AG04449 (cell line): ENCODE results near the gene RNFT1.
"Not testable (repeated sequence)": the region's sequence is repeated elsewhere in the genome, so short reads cannot be mapped to it uniquely, and the experiment has no call there.

Experiments
- CTCF ChIA-PET: fragments of 350-600 bp; formaldehyde crosslinking; extraction: SDS; loops from one replicate; lab custom pipeline; 2021; ENCODE audit warnings: antibody characterized with exemption; lab: Yijun Ruan, JAX
- POLR2A ChIA-PET: fragments of 400-600, 350-600 bp; formaldehyde crosslinking; extraction: SDS; loops from one replicate; lab custom pipeline; 2020; ENCODE audit warnings: antibody characterized with exemption, inconsistent platforms; lab: Yijun Ruan, JAX
- DNase-seq: peaks from one replicate; pipeline ENCODE4 v3.0.0-alpha.2; 2010; ENCODE audit warnings: low read depth, low spot score
- H3K4me3 ChIP-seq: 2 replicates; pipeline ENCODE4 v1.5.1; 2011; ENCODE audit warnings: low read depth, mild to moderate bottlenecking, control low read depth, low read length
- TF ChIP-seq, protein P1 (sequence below): IDR thresholded peaks from one replicate; pipeline ENCODE4 v1.5.1; 2011; ENCODE audit warnings: mild to moderate bottlenecking, moderate library complexity, low read length, control low read depth, inconsistent platforms; ENCODE audit not compliant: insufficient read depth; ENCODE audit errors: missing control alignments

The RNFT1 gene

DNA sequence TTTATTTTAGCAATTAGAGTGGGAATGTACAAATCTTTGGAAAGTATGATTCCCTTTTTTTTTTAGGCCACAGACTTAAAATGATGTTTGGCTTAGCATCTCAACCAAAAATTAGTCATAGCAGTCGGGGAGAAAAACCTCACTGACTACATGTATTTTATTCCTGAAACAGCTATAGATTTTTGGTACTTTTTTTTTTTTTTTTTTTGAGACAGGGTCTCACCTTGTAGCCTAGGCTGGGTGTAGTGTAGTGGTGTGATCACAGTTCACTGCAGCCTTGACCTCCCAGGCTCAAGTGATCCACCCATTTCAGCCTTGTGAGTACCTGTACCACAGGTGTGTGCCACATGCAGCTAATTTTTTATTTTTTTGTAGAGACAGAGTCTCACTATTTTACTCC, 23.4 kb downstream of the RNFT1 start:
- TF ChIP-seq, protein P1, sequence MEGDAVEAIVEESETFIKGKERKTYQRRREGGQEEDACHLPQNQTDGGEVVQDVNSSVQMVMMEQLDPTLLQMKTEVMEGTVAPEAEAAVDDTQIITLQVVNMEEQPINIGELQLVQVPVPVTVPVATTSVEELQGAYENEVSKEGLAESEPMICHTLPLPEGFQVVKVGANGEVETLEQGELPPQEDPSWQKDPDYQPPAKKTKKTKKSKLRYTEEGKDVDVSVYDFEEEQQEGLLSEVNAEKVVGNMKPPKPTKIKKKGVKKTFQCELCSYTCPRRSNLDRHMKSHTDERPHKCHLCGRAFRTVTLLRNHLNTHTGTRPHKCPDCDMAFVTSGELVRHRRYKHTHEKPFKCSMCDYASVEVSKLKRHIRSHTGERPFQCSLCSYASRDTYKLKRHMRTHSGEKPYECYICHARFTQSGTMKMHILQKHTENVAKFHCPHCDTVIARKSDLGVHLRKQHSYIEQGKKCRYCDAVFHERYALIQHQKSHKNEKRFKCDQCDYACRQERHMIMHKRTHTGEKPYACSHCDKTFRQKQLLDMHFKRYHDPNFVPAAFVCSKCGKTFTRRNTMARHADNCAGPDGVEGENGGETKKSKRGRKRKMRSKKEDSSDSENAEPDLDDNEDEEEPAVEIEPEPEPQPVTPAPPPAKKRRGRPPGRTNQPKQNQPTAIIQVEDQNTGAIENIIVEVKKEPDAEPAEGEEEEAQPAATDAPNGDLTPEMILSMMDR: no peak
- DNase-seq: no peak
- CTCF ChIA-PET: no interaction called here
- POLR2A ChIA-PET: no interaction called here
- H3K4me3 ChIP-seq: no peak overlapping the region

GRCh38 chr17:59940697-59941096, 23.8 kb downstream of the RNFT1 start:
- POLR2A ChIA-PET, DNase-seq, H3K4me3 ChIP-seq: not testable (repeated sequence)
- CTCF ChIA-PET: interaction anchor here (2.9 kb wide), 1 partner anchor 27 kb away, joined by 12 read pairs; no protein-coding TSS in a partner anchor

DNA sequence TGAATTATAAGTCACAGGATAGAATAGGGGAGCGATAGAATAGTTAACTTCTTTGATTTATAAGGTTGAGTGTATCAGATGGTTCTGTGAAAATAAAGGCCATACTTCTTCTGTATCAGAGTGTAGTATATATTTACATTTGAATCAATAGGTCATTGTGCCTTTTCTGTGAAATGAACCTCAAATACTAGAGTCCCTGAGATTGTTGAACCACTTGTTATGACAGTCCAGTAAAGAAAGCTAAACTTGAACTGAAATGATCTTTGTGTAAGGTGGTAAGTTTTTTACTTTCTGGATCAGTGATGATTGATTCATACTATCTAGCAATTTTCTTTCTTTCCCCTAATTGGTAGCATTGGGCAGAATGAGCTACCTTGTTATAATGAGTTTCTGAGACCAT, 31.2 kb downstream of the RNFT1 start:
- POLR2A ChIA-PET, H3K4me3 ChIP-seq, DNase-seq: not testable (repeated sequence)
- CTCF ChIA-PET: interaction anchor here (1.7 kb wide), 1 partner anchor 19 kb away, joined by 9 read pairs; no protein-coding TSS in a partner anchor

GRCh38 chr17:59930768-59931167, 33.8 kb downstream of the RNFT1 start:
- POLR2A ChIA-PET, H3K4me3 ChIP-seq, DNase-seq: not testable (repeated sequence)
- CTCF ChIA-PET: interaction anchor here (1.8 kb wide), 1 partner anchor 17 kb away, joined by 7 read pairs; no protein-coding TSS in a partner anchor

DNA sequence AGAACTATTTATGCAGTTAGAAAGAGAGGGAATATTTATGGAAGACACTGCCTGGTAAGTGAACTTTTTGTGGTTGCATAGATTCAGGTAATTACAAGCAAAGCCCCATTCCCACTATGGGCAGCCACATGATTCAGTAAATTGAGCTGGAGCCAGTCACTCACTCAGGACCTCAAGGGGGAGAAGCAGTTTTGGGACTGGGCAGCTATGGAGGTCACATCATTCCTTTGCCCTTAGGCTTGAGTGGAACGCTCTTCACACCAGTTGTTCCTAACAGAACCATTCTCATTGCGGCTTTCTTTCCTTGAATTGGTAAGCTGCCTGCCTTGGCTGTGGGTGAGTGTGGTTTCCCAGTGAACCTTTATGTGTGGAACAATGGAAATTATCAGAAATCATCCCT, 34.4 kb downstream of the RNFT1 start:
- CTCF ChIA-PET: interaction anchor here (1.8 kb wide), 1 partner anchor 16 kb away, joined by 7 read pairs; no protein-coding TSS in a partner anchor
- H3K4me3 ChIP-seq, POLR2A ChIA-PET, DNase-seq: not testable (repeated sequence)

DNA sequence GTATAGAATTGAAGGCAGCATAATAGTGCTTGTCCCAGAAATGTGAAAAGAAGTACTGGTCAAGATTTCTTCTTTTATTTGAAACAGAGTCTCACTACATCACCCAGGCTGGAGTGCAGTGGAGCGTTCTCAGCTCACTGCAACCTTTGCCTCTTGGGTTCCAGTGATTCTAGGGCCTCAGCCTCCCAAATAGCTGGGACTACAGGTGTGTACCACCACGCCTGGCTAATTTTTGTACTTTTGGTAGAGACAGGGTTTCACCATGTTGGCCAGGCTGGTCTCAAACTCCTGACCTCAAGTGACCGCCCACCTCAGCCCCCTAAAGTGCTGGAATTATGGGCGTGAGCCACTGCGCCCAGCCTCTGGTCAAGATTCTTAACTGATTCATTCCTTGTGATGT, 43.9 kb downstream of the RNFT1 start:
- DNase-seq, H3K4me3 ChIP-seq, POLR2A ChIA-PET: not testable (repeated sequence)
- CTCF ChIA-PET: interaction anchor here (0.8 to 5.8 kb wide), 3 partner anchors 9 to 116 kb away, joined by 3 to 36 read pairs (median 4); no protein-coding TSS in a partner anchor

GRCh38 chr17:59916446-59916845, 48.1 kb downstream of the RNFT1 start:
- CTCF ChIA-PET: interaction anchor here (5.8 kb wide), 1 partner anchor 120 kb away, joined by 36 read pairs; no protein-coding TSS in a partner anchor
- DNase-seq: no peak
- TF ChIP-seq, protein P1: no peak
- H3K4me3 ChIP-seq: no peak overlapping the region
- POLR2A ChIA-PET: no interaction called here

- TF ChIP-seq, protein P1: peak; percentile 39
- DNase-seq: no peak
- H3K4me3 ChIP-seq: no peak overlapping the region
- CTCF ChIA-PET: interaction anchor here (0.6 to 5.4 kb wide), 41 partner anchors 9 to 526 kb away, joined by 3 to 91 read pairs (median 5); partner anchors contain the start of genes HEATR6, RNFT1, RPS6KB1 and TUBD1
- POLR2A ChIA-PET: no interaction called here
Observed at GRCh38 chr17:59914274-59914854, 50.2 kb downstream of the RNFT1 start.

- ChIA-PET POLR2A (no interaction called here), CTCF (interaction anchor here (1.8 kb wide), 1 partner anchor 129 kb away, joined by 8 read pairs; no protein-coding TSS in a partner anchor)
- no peak overlapping the region for H3K4me3 ChIP-seq
- TF ChIP-seq, protein P1: no peak
- DNase-seq: no peak
Observed at GRCh38 chr17:59907467-59907866, 57.1 kb downstream of the RNFT1 start.
